GM12864 (cell line): Measurements from ENCODE around the gene CRACDL.

Experiments
- DNase-seq: peaks from one replicate; pipeline ENCODE4 v3.0.0-alpha.2; 2011; ENCODE audit warnings: low read depth
- H3K4me3 ChIP-seq: 2 replicates; pipeline ENCODE4 v1.5.1; 2011; ENCODE audit warnings: mild to moderate bottlenecking, low read depth, low read length, control low read depth
- CTCF ChIP-seq: IDR thresholded peaks from 2 replicates; pipeline ENCODE4 v1.5.1; 2011; ENCODE audit warnings: low read depth, mild to moderate bottlenecking, moderate library complexity, low read length, control low read depth, inconsistent platforms; ENCODE audit errors: missing control alignments

Gene CRACDL

GRCh38 chr2:98749066-98749450 is 187.0 kb downstream of the CRACDL start:
- peak; percentile 66 for DNase-seq
- 0 out of 2 replicates have a peak overlapping the region, but pooled peaks have one; percentile 24 for H3K4me3 ChIP-seq
- no peak for TF ChIP-seq CTCF

GRCh38 chr2:98748292-98749065 is 187.5 kb downstream of the CRACDL start:
- no peak for TF ChIP-seq CTCF
- DNase-seq: no peak
- H3K4me3 ChIP-seq: peak overlapping the region; percentile 24

- no peak for TF ChIP-seq CTCF
- DNase-seq: no peak
- H3K4me3 ChIP-seq: peak overlapping the region; percentile 7; the same call in 1 of the 2 replicates
These were observed 188.1 kb downstream of the CRACDL start for GRCh38 chr2:98747888-98748287.

GRCh38 chr2:98746426-98746825 is 189.6 kb downstream of the CRACDL start:
- no peak for DNase-seq
- no peak overlapping the region for H3K4me3 ChIP-seq
- no peak for TF ChIP-seq CTCF

GRCh38 chr2:98744595-98744994 is 191.4 kb downstream of the CRACDL start:
- TF ChIP-seq CTCF: no peak
- no peak overlapping the region for H3K4me3 ChIP-seq
- DNase-seq: no peak
